SK-MEL-5 (cell line): ENCODE measurements around the gene NAA40. TPM values are rescaled to one million over a fixed set of nuclear protein-coding genes. Genes with fewer than 3 reads are reported as not detected.

ENCODE experiments used
- DNase-seq: peaks from one replicate; pipeline ENCODE4 v3.0.0-alpha.2; 2016; ENCODE audit warnings: low read depth, low spot score
- in situ Hi-C: cut with HindIII; loops from 2 replicates; pipeline ENCODE4 v1.10.0; 2016; ENCODE audit warnings: low sequenced_read_pairs, high pct_unique_total_duplicates, low pct_unique_long_range_greater_than_20kb
- total RNA-seq: library from RNA; depleted of rRNA; stranded (reverse); fragments of >200 nt; shearing (Covaris generic); gene quantifications from 2 replicates; pipeline ENCODE4 v1.2.3, GENCODE V29; 2014

NAA40 gene
- total RNA-seq, 1 experiment from 2014 or later: 8.7 TPM

GRCh38 chr11:63909591-63910506 is 29.0 kb upstream of the NAA40 start:
- no peak for DNase-seq
- in situ Hi-C loops: no loop called here

- DNase-seq: no peak
- in situ Hi-C loops: no loop called here
Observed at GRCh38 chr11:63910675-63911074, 28.1 kb upstream of the NAA40 start.

GRCh38 chr11:63911440-63911839 is 27.4 kb upstream of the NAA40 start:
- in situ Hi-C loops: no loop called here
- DNase-seq: no peak

GRCh38 chr11:63911876-63912275 is 26.9 kb upstream of the NAA40 start:
- in situ Hi-C loops: no loop called here
- no peak for DNase-seq

GRCh38 chr11:63912678-63913077 is 26.1 kb upstream of the NAA40 start:
- in situ Hi-C loops: no loop called here
- DNase-seq: no peak

GRCh38 chr11:63913866-63914830 is 24.7 kb upstream of the NAA40 start:
- no peak for DNase-seq
- in situ Hi-C loops: no loop called here

- no peak for DNase-seq
- in situ Hi-C loops: no loop called here
Observed at GRCh38 chr11:63914896-63915691, 23.7 kb upstream of the NAA40 start.

GRCh38 chr11:63915961-63916836 is 22.6 kb upstream of the NAA40 start:
- in situ Hi-C loops: no loop called here
- DNase-seq: peak; percentile 38

GRCh38 chr11:63916837-63917691 is 21.7 kb upstream of the NAA40 start, which contains the start of gene RCOR2:
Gene RCOR2, minus strand, starts transcription at chr11:63917164. Its CDS starts 708 bp downstream, at chr11:63916456.
- peak; percentile 68 for DNase-seq
- in situ Hi-C loops: no loop called here

GRCh38 chr11:63917692-63918506 is 20.9 kb upstream of the NAA40 start:
- in situ Hi-C loops: no loop called here
- DNase-seq: no peak

- in situ Hi-C loops: no loop called here
- DNase-seq: no peak
Observed at GRCh38 chr11:63918507-63919191, 20.2 kb upstream of the NAA40 start.

GRCh38 chr11:63919267-63920125 is 19.3 kb upstream of the NAA40 start:
- no peak for DNase-seq

GRCh38 chr11:63920126-63920938 is 18.5 kb upstream of the NAA40 start:
- DNase-seq: no peak
- in situ Hi-C loops: no loop called here

More at GRCh38 chr11:63919267-63920125, 19.3 kb upstream of the NAA40 start:
- in situ Hi-C loops: no loop called here
